Measurements from ENCODE around the gene FDX2.

DNA sequence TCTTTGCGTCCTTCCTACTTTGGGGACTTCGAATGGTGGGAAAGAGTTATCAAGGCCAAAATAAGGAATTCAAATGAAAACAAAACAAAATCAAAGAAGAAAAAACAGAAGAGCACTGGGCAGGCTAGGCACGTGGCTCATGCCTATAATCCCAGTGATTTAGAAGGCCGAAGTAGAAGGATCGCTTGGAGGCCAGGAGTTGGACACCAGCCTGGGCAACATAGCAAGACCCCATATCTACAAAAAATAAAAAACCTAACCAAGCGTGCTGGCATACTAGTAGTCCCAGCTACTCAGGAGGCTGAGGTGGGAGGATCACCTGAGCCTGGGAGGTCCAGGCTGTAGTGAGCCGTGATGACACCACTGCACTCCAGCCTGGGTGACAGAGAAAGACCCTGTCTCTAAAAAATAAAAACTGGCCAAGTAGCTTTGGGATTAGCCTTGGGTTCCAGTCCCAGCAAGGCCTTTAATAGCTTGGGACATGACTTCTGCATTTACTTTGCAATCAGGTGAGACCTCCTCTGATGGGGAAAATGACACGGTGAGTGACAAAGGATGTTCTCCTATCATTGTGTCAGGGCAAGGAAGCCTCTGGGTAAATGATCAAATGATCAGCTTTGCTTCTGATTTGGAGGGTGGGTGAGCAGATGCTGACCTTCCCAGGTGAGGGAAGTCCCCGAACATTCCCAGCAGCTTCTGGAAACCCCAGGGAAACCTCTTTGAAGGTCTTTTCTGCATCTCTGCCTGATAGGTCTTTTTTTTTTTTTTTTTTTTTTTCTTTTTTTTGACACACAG is 37.8 kb downstream of the FDX2 start:
- TF ChIP-seq YY1 (IDR thresholded peaks at IDR 0.05; ENCODE audit: insufficient read depth, insufficient read length) (no peak), ZNF274 (IDR thresholded peaks at IDR 0.05; ENCODE audit: low read depth, low read length) (no peak), SUZ12 (IDR thresholded peaks at IDR 0.05; ENCODE audit: extremely low read depth, insufficient read depth, insufficient read length) (no peak)

Measured in NT2/D1 (cell line).